Gastrocnemius medialis (tissue), 4 donors: Measurements from ENCODE around the gene KCNQ5. TPM values are rescaled to one million over a fixed set of nuclear protein-coding genes. Genes with fewer than 3 reads are reported as not detected.

ENCODE experiments used
- ATAC-seq, 2 donors: fragments of 150-250 bp; one replicate each; pipeline ENCODE4 v1.9.1; 2016
- DNase-seq, 2 donors: peaks; one replicate each; pipeline ENCODE4 v3.0.0-alpha.2; 2019
- H3K27ac ChIP-seq, 4 donors: fragments of 200-600 bp; sonication (generic); 1 replicate in 1 of 4; 2 replicates in 3 of 4; pipeline ENCODE4 v1.5.1; 2016 to 2018; ENCODE audit warnings: mild to moderate bottlenecking in 2 of 4, moderate library complexity in 1 of 4
- H3K27me3 ChIP-seq, 3 donors: fragments of 200-600 bp; sonication (generic) in 2 of 3; 1 replicate in 1 of 3; 2 replicates in 2 of 3; pipeline versions ENCODE4 v1.5.1 to v1.6.0; 2016 to 2019; ENCODE audit warnings: mild to moderate bottlenecking in 1 of 3, moderate library complexity in 1 of 3
- H3K36me3 ChIP-seq, 2 donors: fragments of 200-600 bp; sonication (generic) in 1 of 2; one replicate each; pipeline ENCODE4 v1.5.1; 2017 to 2018
- H3K4me1 ChIP-seq, 2 donors: fragments of 200-600 bp; sonication (generic) in 1 of 2; one replicate each; pipeline ENCODE4 v1.5.1; 2016 to 2017; ENCODE audit warnings: mild to moderate bottlenecking in 2 of 2
- H3K4me3 ChIP-seq, 4 donors: fragments of 200-600 bp; sonication (generic) in 3 of 4; 1 replicate in 1 of 4; 2 replicates in 3 of 4; pipeline ENCODE4 v1.5.1; 2016 to 2019; ENCODE audit warnings: mild to moderate bottlenecking in 2 of 4
- H3K9me3 ChIP-seq, 3 donors: fragments of 200-600 bp; sonication (generic) in 2 of 3; 1 replicate in 1 of 3; 2 replicates in 2 of 3; pipeline ENCODE4 v1.5.1; 2016 to 2019
- CTCF ChIP-seq, 5 experiments: fragments of 450-650 bp in 3 of 5; fragments of 200-600 bp in 2 of 5; sonication (generic) in 2 of 5; IDR thresholded peaks in 4 of 5; conservative IDR thresholded peaks in 1 of 5; 1 replicate in 4 of 5; 2 replicates in 1 of 5; pipeline ENCODE4 v1.5.1; 2016 to 2019; ENCODE audit warnings: antibody characterized with exemption in 5 of 5, mild to moderate bottlenecking in 3 of 5, moderate library complexity in 3 of 5
- POLR2A ChIP-seq, 2 donors: fragments of 450-650 bp; IDR thresholded peaks; one replicate each; pipeline ENCODE4 v1.6.1; 2017; ENCODE audit warnings: antibody characterized with exemption in 2 of 2, mild to moderate bottlenecking in 2 of 2, moderate library complexity in 2 of 2
- in situ Hi-C, 4 donors: fragments of 200-750 bp; cut with MboI; loops; one replicate each; pipeline versions ENCODE4 v1.15.0 to v1.8.0; 2017; ENCODE audit warnings: low sequenced_read_pairs in 4 of 4
- intact Hi-C: fragments of 100-400 bp; cut with DNase I; formaldehyde crosslinking; loops from one replicate; pipeline ENCODE4 v1.15.1; 2023; ENCODE audit warnings: low total_unique reads
- total RNA-seq, 4 donors: library from RNA; depleted of rRNA; stranded (reverse); fragments of >200 nt; gene quantifications; one replicate each; pipeline versions ENCODE4 v1.1.0 to v1.2.3, GENCODE V29; 2016

KCNQ5 gene
- total RNA-seq, 4 donors from 2014 or later, result 5.3 to 19.3 (median 15.1) TPM

GRCh38 chr6:72635636-72636035 lies 13.8 kb downstream of the KCNQ5 start:
- no peaks in the 10 kb centered on the region for H3K9me3 ChIP-seq
- H3K4me1 ChIP-seq, result peaks cover 0 to 13% of the 10 kb centered on the region in 2 donors
- no peak overlapping the region for H3K27ac ChIP-seq
- no peaks in the 10 kb centered on the region for H3K27me3 ChIP-seq
- TF ChIP-seq CTCF (IDR thresholded peaks at IDR 0.05 in 4 of 5, conservative IDR thresholded peaks at IDR 0.05 in 1 of 5), result no peak
- TF ChIP-seq POLR2A (IDR thresholded peaks at IDR 0.05), result no peak
- DNase-seq (no peak), ATAC-seq (no peak)
- in situ Hi-C loops, result no loop called here
- intact Hi-C loops, result no loop called here
- no peak overlapping the region for H3K4me3 ChIP-seq
- no peaks in the 10 kb centered on the region for H3K36me3 ChIP-seq

GRCh38 chr6:72636215-72636614 lies 14.4 kb downstream of the KCNQ5 start:
- Histone ChIP-seq H3K4me1 (peaks cover 0 to 13% of the 10 kb centered on the region in 2 donors), H3K27me3 (no peaks in the 10 kb centered on the region), H3K9me3 (no peaks in the 10 kb centered on the region), H3K27ac (no peak overlapping the region), H3K36me3 (no peaks in the 10 kb centered on the region), H3K4me3 (no peak overlapping the region)
- DNase-seq (no peak), ATAC-seq (no peak)
- in situ Hi-C loops (no loop called here), intact Hi-C loops (no loop called here)
- TF ChIP-seq POLR2A (IDR thresholded peaks at IDR 0.05), result no peak
- no peak for TF ChIP-seq CTCF (IDR thresholded peaks at IDR 0.05 in 4 of 5, conservative IDR thresholded peaks at IDR 0.05 in 1 of 5)

GRCh38 chr6:72636786-72637185 lies 14.9 kb downstream of the KCNQ5 start:
- in situ Hi-C loops, result no loop called here
- no peak overlapping the region for H3K4me3 ChIP-seq
- ATAC-seq (no peak), DNase-seq (no peak)
- TF ChIP-seq CTCF (IDR thresholded peaks at IDR 0.05 in 4 of 5, conservative IDR thresholded peaks at IDR 0.05 in 1 of 5), result no peak
- no peak for TF ChIP-seq POLR2A (IDR thresholded peaks at IDR 0.05)
- no peaks in the 10 kb centered on the region for H3K9me3 ChIP-seq
- peaks cover 0 to 13% of the 10 kb centered on the region in 2 donors for H3K4me1 ChIP-seq
- H3K27ac ChIP-seq, result no peak overlapping the region
- no peaks in the 10 kb centered on the region for H3K36me3 ChIP-seq
- intact Hi-C loops, result no loop called here
- H3K27me3 ChIP-seq, result no peaks in the 10 kb centered on the region

- DNase-seq (no peak), ATAC-seq (no peak)
- no peaks in the 10 kb centered on the region for H3K36me3 ChIP-seq
- H3K27ac ChIP-seq, result no peak overlapping the region
- no peak for TF ChIP-seq CTCF (IDR thresholded peaks at IDR 0.05 in 4 of 5, conservative IDR thresholded peaks at IDR 0.05 in 1 of 5)
- TF ChIP-seq POLR2A (IDR thresholded peaks at IDR 0.05), result no peak
- H3K9me3 ChIP-seq, result no peaks in the 10 kb centered on the region
- no peaks in the 10 kb centered on the region for H3K27me3 ChIP-seq
- intact Hi-C loops, result no loop called here
- in situ Hi-C loops, result no loop called here
- peaks cover 0 to 13% of the 10 kb centered on the region in 2 donors for H3K4me1 ChIP-seq
- no peak overlapping the region for H3K4me3 ChIP-seq
These were observed 18.2 kb downstream of the KCNQ5 start for GRCh38 chr6:72639920-72640614.

GRCh38 chr6:72640615-72640930 lies 18.7 kb downstream of the KCNQ5 start:
- H3K27ac ChIP-seq, result no peak overlapping the region
- H3K36me3 ChIP-seq, result no peaks in the 10 kb centered on the region
- no peak for DNase-seq
- no peak for ATAC-seq
- in situ Hi-C loops, result no loop called here
- intact Hi-C loops, result no loop called here
- no peak overlapping the region for H3K4me3 ChIP-seq
- peaks cover 0 to 13% of the 10 kb centered on the region in 2 donors for H3K4me1 ChIP-seq
- TF ChIP-seq CTCF (IDR thresholded peaks at IDR 0.05 in 4 of 5, conservative IDR thresholded peaks at IDR 0.05 in 1 of 5) (no peak), POLR2A (IDR thresholded peaks at IDR 0.05) (no peak)
- H3K27me3 ChIP-seq, result no peaks in the 10 kb centered on the region
- H3K9me3 ChIP-seq, result no peaks in the 10 kb centered on the region
